ENCODE data around the gene LAD1. TPM values are rescaled to one million over a fixed set of nuclear protein-coding genes. Genes with fewer than 3 reads are reported as not detected.

Gene LAD1
- polyA plus RNA-seq, 1 of the 3 experiments (the other 2 are of a cell fraction): not detected

DNA sequence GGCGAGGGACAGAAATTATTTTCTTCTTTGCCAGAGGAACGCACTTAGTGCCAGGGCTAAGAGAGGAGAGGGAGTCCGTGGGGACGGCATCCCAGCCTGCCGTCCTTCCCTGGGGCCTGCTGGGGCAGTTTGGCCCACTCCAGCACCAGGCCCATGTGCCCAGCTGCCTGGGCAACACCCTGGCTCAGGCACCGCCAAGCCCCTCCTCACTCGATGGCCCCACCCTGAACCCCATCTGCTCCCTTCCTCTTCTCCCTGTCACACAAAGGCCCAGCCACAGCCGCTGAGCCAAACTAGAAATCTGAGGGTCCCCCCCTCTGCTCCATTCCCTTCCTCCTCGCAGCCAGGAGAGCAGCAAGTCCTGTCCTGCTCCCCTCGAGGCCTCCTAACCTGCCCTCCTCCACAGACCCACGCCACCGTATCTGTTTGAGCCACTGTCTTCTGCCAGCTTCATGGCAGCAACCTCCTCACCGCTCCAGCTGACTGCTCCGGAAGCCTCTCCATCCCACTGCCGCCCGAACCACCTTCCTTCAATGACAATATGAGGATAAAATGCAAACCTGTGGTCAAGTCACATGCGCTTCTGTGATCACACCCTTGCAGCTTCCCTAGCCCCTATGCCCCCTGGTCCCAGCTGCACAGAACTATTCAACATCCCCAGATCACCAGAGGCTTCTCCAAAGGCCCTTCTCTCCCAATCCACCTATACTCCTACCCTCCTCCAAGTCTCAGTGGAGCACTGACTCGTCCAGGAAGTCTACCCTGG, 30.8 kb upstream of the LAD1 start:
- Histone ChIP-seq H4K20me1 (ENCODE audit: insufficient read depth) (no peaks in the 10 kb centered on the region), H3K27ac (ENCODE audit: low read depth in 2 of 2, low read length in 1 of 2) (no peak overlapping the region), H3K27me3 (ENCODE audit: insufficient read depth) (no peaks in the 10 kb centered on the region; the same call in 1 of the 2 replicates), H3K4me1 (ENCODE audit: control insufficient read depth in 1 of 2, insufficient read depth in 2 of 2, low read depth in 1 of 2, low read length in 1 of 2) (peaks cover 0 to 19% of the 10 kb centered on the region in 2 experiments; a peak in 1 of 4 replicates), H3K9ac (no peak overlapping the region), H3K9me3 (no peaks in the 10 kb centered on the region), H3K36me3 (replicated peaks in 1 of 2; ENCODE audit: control insufficient read depth in 1 of 2, insufficient read depth in 2 of 2, low read length in 1 of 2) (no peaks in the 10 kb centered on the region), H3K4me3 (ENCODE audit: low read depth in 2 of 2, low read length in 1 of 2) (no peak overlapping the region), H3K79me2 (ENCODE audit: insufficient read depth) (no peaks in the 10 kb centered on the region), H2AFZ (ENCODE audit: low read depth) (no peak overlapping the region), H3K4me2 (no peak overlapping the region), H3F3A (replicated peaks; ENCODE audit: insufficient read depth) (peaks cover 5% of the 10 kb centered on the region), H3K9me2 (no peaks in the 10 kb centered on the region)
- no peak for DNase-seq
- no peak for TF ChIP-seq EP300 (IDR thresholded peaks at IDR 0.05; ENCODE audit: borderline replicate concordance in 1 of 2, low read depth in 1 of 2, low read length in 1 of 2)
- TF ChIP-seq RCOR1 (IDR thresholded peaks at IDR 0.05; ENCODE audit: low read length): no peak
- no peak for TF ChIP-seq MXI1 (IDR thresholded peaks at IDR 0.05; ENCODE audit: low read depth, low read length)
- TF ChIP-seq TCF12 (IDR thresholded peaks at IDR 0.05): no peak
- no peak for TF ChIP-seq TEAD4 (IDR thresholded peaks at IDR 0.05; ENCODE audit: borderline replicate concordance, insufficient read depth)
- TF ChIP-seq RAD21 (IDR thresholded peaks at IDR 0.05; ENCODE audit: low read length): no peak
- TF ChIP-seq SIN3A (IDR thresholded peaks at IDR 0.05; ENCODE audit: borderline replicate concordance, low read depth, low read length): no peak
- TF ChIP-seq YY1 (IDR thresholded peaks at IDR 0.05; ENCODE audit: low read depth): no peak
- TF ChIP-seq, protein P1, sequence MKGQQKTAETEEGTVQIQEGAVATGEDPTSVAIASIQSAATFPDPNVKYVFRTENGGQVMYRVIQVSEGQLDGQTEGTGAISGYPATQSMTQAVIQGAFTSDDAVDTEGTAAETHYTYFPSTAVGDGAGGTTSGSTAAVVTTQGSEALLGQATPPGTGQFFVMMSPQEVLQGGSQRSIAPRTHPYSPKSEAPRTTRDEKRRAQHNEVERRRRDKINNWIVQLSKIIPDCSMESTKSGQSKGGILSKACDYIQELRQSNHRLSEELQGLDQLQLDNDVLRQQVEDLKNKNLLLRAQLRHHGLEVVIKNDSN (IDR thresholded peaks at IDR 0.05; ENCODE audit: borderline replicate concordance, low read depth): no peak
- TF ChIP-seq, protein P2, sequence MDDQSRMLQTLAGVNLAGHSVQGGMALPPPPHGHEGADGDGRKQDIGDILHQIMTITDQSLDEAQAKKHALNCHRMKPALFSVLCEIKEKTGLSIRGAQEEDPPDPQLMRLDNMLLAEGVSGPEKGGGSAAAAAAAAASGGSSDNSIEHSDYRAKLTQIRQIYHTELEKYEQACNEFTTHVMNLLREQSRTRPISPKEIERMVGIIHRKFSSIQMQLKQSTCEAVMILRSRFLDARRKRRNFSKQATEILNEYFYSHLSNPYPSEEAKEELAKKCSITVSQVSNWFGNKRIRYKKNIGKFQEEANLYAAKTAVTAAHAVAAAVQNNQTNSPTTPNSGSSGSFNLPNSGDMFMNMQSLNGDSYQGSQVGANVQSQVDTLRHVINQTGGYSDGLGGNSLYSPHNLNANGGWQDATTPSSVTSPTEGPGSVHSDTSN (IDR thresholded peaks at IDR 0.05): no peak
- TF ChIP-seq FOXM1 (IDR thresholded peaks at IDR 0.05; ENCODE audit: low read depth): no peak
- no peak for TF ChIP-seq ELF1 (IDR thresholded peaks at IDR 0.05)
- TF ChIP-seq, protein P3, sequence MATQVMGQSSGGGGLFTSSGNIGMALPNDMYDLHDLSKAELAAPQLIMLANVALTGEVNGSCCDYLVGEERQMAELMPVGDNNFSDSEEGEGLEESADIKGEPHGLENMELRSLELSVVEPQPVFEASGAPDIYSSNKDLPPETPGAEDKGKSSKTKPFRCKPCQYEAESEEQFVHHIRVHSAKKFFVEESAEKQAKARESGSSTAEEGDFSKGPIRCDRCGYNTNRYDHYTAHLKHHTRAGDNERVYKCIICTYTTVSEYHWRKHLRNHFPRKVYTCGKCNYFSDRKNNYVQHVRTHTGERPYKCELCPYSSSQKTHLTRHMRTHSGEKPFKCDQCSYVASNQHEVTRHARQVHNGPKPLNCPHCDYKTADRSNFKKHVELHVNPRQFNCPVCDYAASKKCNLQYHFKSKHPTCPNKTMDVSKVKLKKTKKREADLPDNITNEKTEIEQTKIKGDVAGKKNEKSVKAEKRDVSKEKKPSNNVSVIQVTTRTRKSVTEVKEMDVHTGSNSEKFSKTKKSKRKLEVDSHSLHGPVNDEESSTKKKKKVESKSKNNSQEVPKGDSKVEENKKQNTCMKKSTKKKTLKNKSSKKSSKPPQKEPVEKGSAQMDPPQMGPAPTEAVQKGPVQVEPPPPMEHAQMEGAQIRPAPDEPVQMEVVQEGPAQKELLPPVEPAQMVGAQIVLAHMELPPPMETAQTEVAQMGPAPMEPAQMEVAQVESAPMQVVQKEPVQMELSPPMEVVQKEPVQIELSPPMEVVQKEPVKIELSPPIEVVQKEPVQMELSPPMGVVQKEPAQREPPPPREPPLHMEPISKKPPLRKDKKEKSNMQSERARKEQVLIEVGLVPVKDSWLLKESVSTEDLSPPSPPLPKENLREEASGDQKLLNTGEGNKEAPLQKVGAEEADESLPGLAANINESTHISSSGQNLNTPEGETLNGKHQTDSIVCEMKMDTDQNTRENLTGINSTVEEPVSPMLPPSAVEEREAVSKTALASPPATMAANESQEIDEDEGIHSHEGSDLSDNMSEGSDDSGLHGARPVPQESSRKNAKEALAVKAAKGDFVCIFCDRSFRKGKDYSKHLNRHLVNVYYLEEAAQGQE (IDR thresholded peaks at IDR 0.05; ENCODE audit: low read depth, low read length): no peak
- TF ChIP-seq, protein P4, sequence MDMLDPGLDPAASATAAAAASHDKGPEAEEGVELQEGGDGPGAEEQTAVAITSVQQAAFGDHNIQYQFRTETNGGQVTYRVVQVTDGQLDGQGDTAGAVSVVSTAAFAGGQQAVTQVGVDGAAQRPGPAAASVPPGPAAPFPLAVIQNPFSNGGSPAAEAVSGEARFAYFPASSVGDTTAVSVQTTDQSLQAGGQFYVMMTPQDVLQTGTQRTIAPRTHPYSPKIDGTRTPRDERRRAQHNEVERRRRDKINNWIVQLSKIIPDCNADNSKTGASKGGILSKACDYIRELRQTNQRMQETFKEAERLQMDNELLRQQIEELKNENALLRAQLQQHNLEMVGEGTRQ (IDR thresholded peaks at IDR 0.05; ENCODE audit: borderline replicate concordance, low read depth, low read length): no peak
- POLR2A ChIA-PET: no interaction called here
- WGBS (ENCODE audit: low lambda C conversion rate): 85% methylated on average over 17 of the region's 18 CpGs
- CTCF ChIA-PET: interaction anchor here (1.0 to 6.6 kb wide), 4 partner anchors 12 to 120 kb away, joined by 3 to 85 read pairs (median 3); no protein-coding TSS in a partner anchor

Measured in SK-N-SH (cell line).